Activated CD8-positive, alpha-beta T cell treated with anti-CD3 and anti-CD28 coated beads for 36 hours (primary cell): ENCODE measurements around the gene WNT9B. TPM values are rescaled to one million over a fixed set of nuclear protein-coding genes. Genes with fewer than 3 reads are reported as not detected.
A peak's percentile ranks its signal among the peaks of the same experiment; 100 is the strongest.
"Not testable (repeated sequence)": the region's sequence is repeated elsewhere in the genome, so short reads cannot be mapped to it uniquely, and the experiment has no call there.

Experiments used
- ATAC-seq: fragments of 200-7000 bp; cut with Tn5 transposase; one replicate; pipeline ENCODE4 v1.10.0; 2021; ENCODE audit warnings: mild to moderate bottlenecking, moderate library complexity
- CTCF ChIA-PET: fragments of 350-600 bp; sonication (Branson Sonifier 250); formaldehyde crosslinking; loops from one replicate; lab custom pipeline; 2021; ENCODE audit warnings: antibody characterized with exemption; lab: Charles Lee
- POLR2A ChIA-PET: fragments of 350-600 bp; sonication (Branson Sonifier 250); formaldehyde crosslinking; loops from one replicate; lab custom pipeline; 2021; ENCODE audit warnings: antibody characterized with exemption; lab: Charles Lee
- DNase-seq: peaks from one replicate; pipeline ENCODE4 v3.0.0-alpha.2; 2020
- H3K27ac Mint-ChIP-seq: one replicate; pipeline ENCODE4 v1.8.0; 2021; ENCODE audit warnings: mild to moderate bottlenecking, mixed read lengths
- H3K27me3 Mint-ChIP-seq: one replicate; pipeline ENCODE4 v1.8.0; 2021; ENCODE audit warnings: mixed read lengths
- H3K36me3 Mint-ChIP-seq: one replicate; pipeline ENCODE4 v1.8.0; 2021; ENCODE audit warnings: low read depth, mixed read lengths
- H3K4me1 Mint-ChIP-seq: one replicate; pipeline ENCODE4 v1.8.0; 2021; ENCODE audit warnings: low read depth, mixed read lengths
- H3K4me3 Mint-ChIP-seq: one replicate; pipeline ENCODE4 v1.8.0; 2021; ENCODE audit warnings: mild to moderate bottlenecking, moderate library complexity, mixed read lengths
- H3K9me3 Mint-ChIP-seq: one replicate; pipeline ENCODE4 v1.8.0; 2021; ENCODE audit warnings: mixed read lengths
- CTCF ChIP-seq: fragments of 200-600 bp; IDR thresholded peaks from one replicate; pipeline ENCODE4 v1.8.0; 2022; ENCODE audit warnings: antibody characterized with exemption, mild to moderate bottlenecking
- intact Hi-C: fragments of 100-400 bp; cut with micrococcal nuclease; formaldehyde crosslinking; loops from one replicate; pipeline ENCODE4 v1.10.0; 2022
- total RNA-seq, 2 experiments: library from RNA; stranded (reverse); gene quantifications; one replicate each; pipeline ENCODE4 v1.2.3, GENCODE V29; 2021

The WNT9B gene
- total RNA-seq, 2 experiments from 2014 or later, result not detected

GRCh38 chr17:46916623-46917022, 65.2 kb downstream of the WNT9B start:
- DNase-seq (no peak), ATAC-seq (no peak)
- no peaks in the 10 kb centered on the region for H3K4me1 Mint-ChIP-seq
- H3K4me3 Mint-ChIP-seq, result no peak overlapping the region
- H3K27ac Mint-ChIP-seq, result no peak overlapping the region
- no peaks in the 10 kb centered on the region for H3K36me3 Mint-ChIP-seq
- POLR2A ChIA-PET, result interaction anchor here (1.0 kb wide), 1 partner anchor 17 kb away, joined by 3 read pairs; no protein-coding TSS in a partner anchor
- intact Hi-C loops, result no loop called here
- H3K9me3 Mint-ChIP-seq, result no peaks in the 10 kb centered on the region
- TF ChIP-seq CTCF, result no peak
- H3K27me3 Mint-ChIP-seq, result no peaks in the 10 kb centered on the region
- CTCF ChIA-PET, result interaction anchor here (1.3 kb wide), 1 partner anchor 81 kb away, joined by 3 read pairs; no protein-coding TSS in a partner anchor

GRCh38 chr17:46917041-46917440, 65.7 kb downstream of the WNT9B start:
- H3K4me1 Mint-ChIP-seq, result peaks cover 3% of the 10 kb centered on the region
- DNase-seq (no peak), ATAC-seq (no peak)
- H3K27me3 Mint-ChIP-seq, result no peaks in the 10 kb centered on the region
- H3K4me3 Mint-ChIP-seq, result no peak overlapping the region
- no peak for TF ChIP-seq CTCF
- no peak overlapping the region for H3K27ac Mint-ChIP-seq
- H3K36me3 Mint-ChIP-seq, result no peaks in the 10 kb centered on the region
- ChIA-PET POLR2A (interaction anchor here (1.0 kb wide), 1 partner anchor 17 kb away, joined by 3 read pairs; no protein-coding TSS in a partner anchor), CTCF (interaction anchor here (1.3 to 1.8 kb wide), 2 partner anchors 25 to 82 kb away, joined by 3 to 8 read pairs; no protein-coding TSS in a partner anchor)
- no peaks in the 10 kb centered on the region for H3K9me3 Mint-ChIP-seq
- intact Hi-C loops, result no loop called here

- POLR2A ChIA-PET, result interaction anchor here (1.0 kb wide), 1 partner anchor 16 kb away, joined by 3 read pairs; no protein-coding TSS in a partner anchor
- no peak for ATAC-seq
- Mint-ChIP-seq H3K9me3 (no peaks in the 10 kb centered on the region), H3K4me3 (no peak overlapping the region), H3K27ac (no peak overlapping the region), H3K4me1 (peaks cover 4% of the 10 kb centered on the region), H3K27me3 (no peaks in the 10 kb centered on the region), H3K36me3 (no peaks in the 10 kb centered on the region)
- CTCF ChIA-PET, result interaction anchor here (1.3 to 1.8 kb wide), 2 partner anchors 25 to 82 kb away, joined by 3 to 8 read pairs; no protein-coding TSS in a partner anchor
- DNase-seq, result no peak
- intact Hi-C loops, result no loop called here
- no peak for TF ChIP-seq CTCF
Measured at GRCh38 chr17:46917516-46917915, 66.1 kb downstream of the WNT9B start.

- CTCF ChIA-PET, result interaction anchor here (1.5 kb wide), 1 partner anchor 19 kb away, joined by 3 read pairs; no protein-coding TSS in a partner anchor
- H3K27me3 Mint-ChIP-seq, POLR2A ChIA-PET: not testable (repeated sequence)
Measured at GRCh38 chr17:46921962-46922361, 70.6 kb downstream of the WNT9B start.

GRCh38 chr17:46922487-46922803, 71.1 kb downstream of the WNT9B start:
- DNase-seq (no peak), ATAC-seq (no peak)
- TF ChIP-seq CTCF, result no peak
- Mint-ChIP-seq H3K27me3 (no peaks in the 10 kb centered on the region), H3K27ac (peak overlapping the region; percentile 100), H3K4me3 (peak overlapping the region; percentile 83), H3K4me1 (peaks cover 40% of the 10 kb centered on the region), H3K9me3 (no peaks in the 10 kb centered on the region), H3K36me3 (peaks cover 8% of the 10 kb centered on the region)
- CTCF ChIA-PET, result interaction anchor here (1.5 kb wide), 1 partner anchor 19 kb away, joined by 3 read pairs; no protein-coding TSS in a partner anchor
- intact Hi-C loops, result no loop called here
- POLR2A ChIA-PET, result interaction anchor here (0.6 kb wide), 1 partner anchor 25 kb away, joined by 3 read pairs; no protein-coding TSS in a partner anchor

More at GRCh38 chr17:46921962-46922361, 70.6 kb downstream of the WNT9B start:
- H3K36me3 Mint-ChIP-seq, H3K9me3 Mint-ChIP-seq, intact Hi-C loops, DNase-seq, ATAC-seq: not testable (repeated sequence)
- H3K27ac Mint-ChIP-seq, result peak overlapping the region; percentile 75
- peak overlapping the region; percentile 83 for H3K4me3 Mint-ChIP-seq
- H3K4me1 Mint-ChIP-seq, result peaks cover 35% of the 10 kb centered on the region
